ENCODE results near the gene TSC22D3.

TSC22D3 gene

GRCh38 chrX:107710617-107711391 lies 64.8 kb downstream of the TSC22D3 start:
- H3K4me1 ChIP-seq (ENCODE audit: insufficient read depth, low read length, severe bottlenecking), result peaks cover 18% of the 10 kb centered on the region
- H3K9ac ChIP-seq (ENCODE audit: low read length), result no peak overlapping the region; the same call in 1 of the 2 replicates
- no peaks in the 10 kb centered on the region for H4K20me1 ChIP-seq (ENCODE audit: insufficient read depth, low read length)
- TF ChIP-seq CTCF (IDR thresholded peaks at IDR 0.05; ENCODE audit: low read length), result no peak
- no peak for TF ChIP-seq EZH2 (IDR thresholded peaks at IDR 0.05; ENCODE audit: borderline replicate concordance, low read length)
- H3K79me2 ChIP-seq (ENCODE audit: insufficient read depth, low read length), result no peaks in the 10 kb centered on the region
- H3K9me3 ChIP-seq (ENCODE audit: low read length), result no peaks in the 10 kb centered on the region
- H3F3A ChIP-seq (ENCODE audit: insufficient read depth, low read length), result no peaks in the 10 kb centered on the region
- peak overlapping the region; percentile 47; the same call in 1 of the 2 replicates for H3K4me2 ChIP-seq (ENCODE audit: low read length)
- no peaks in the 10 kb centered on the region for H3K9me2 ChIP-seq (ENCODE audit: low read depth, low read length)
- H2AFZ ChIP-seq (ENCODE audit: low read length), result no peak overlapping the region
- H3K36me3 ChIP-seq (ENCODE audit: insufficient read depth, low read length), result no peaks in the 10 kb centered on the region; the same call in 1 of the 2 replicates
- H3K27ac ChIP-seq (ENCODE audit: low read depth, low read length, poor library complexity, severe bottlenecking), result peak overlapping the region; percentile 54
- H3K4me3 ChIP-seq (ENCODE audit: low read depth, low read length, poor library complexity, severe bottlenecking), result no peak overlapping the region
- H3K27me3 ChIP-seq (ENCODE audit: insufficient read depth, low read length), result no peaks in the 10 kb centered on the region

- Histone ChIP-seq H3K9me2 (ENCODE audit: low read depth, low read length) (no peaks in the 10 kb centered on the region), H3K27ac (ENCODE audit: low read depth, low read length, poor library complexity, severe bottlenecking) (no peak overlapping the region), H3K4me2 (ENCODE audit: low read length) (no peak overlapping the region), H3K4me3 (ENCODE audit: low read depth, low read length, poor library complexity, severe bottlenecking) (no peak overlapping the region), H3K9me3 (ENCODE audit: low read length) (no peaks in the 10 kb centered on the region), H3K79me2 (ENCODE audit: insufficient read depth, low read length) (no peaks in the 10 kb centered on the region), H3K9ac (ENCODE audit: low read length) (no peak overlapping the region), H3K36me3 (ENCODE audit: insufficient read depth, low read length) (no peaks in the 10 kb centered on the region), H2AFZ (ENCODE audit: low read length) (no peak overlapping the region), H3K27me3 (ENCODE audit: insufficient read depth, low read length) (no peaks in the 10 kb centered on the region), H3K4me1 (ENCODE audit: insufficient read depth, low read length, severe bottlenecking) (peaks cover 12% of the 10 kb centered on the region), H4K20me1 (ENCODE audit: insufficient read depth, low read length) (no peaks in the 10 kb centered on the region), H3F3A (ENCODE audit: insufficient read depth, low read length) (no peaks in the 10 kb centered on the region)
- TF ChIP-seq CTCF (IDR thresholded peaks at IDR 0.05; ENCODE audit: low read length) (no peak), EZH2 (IDR thresholded peaks at IDR 0.05; ENCODE audit: borderline replicate concordance, low read length) (no peak)
Measured at GRCh38 chrX:107709266-107709806, 66.3 kb downstream of the TSC22D3 start.

GRCh38 chrX:107708762-107709161 lies 66.8 kb downstream of the TSC22D3 start:
- Histone ChIP-seq H3K27ac (ENCODE audit: low read depth, low read length, poor library complexity, severe bottlenecking) (no peak overlapping the region), H3K4me2 (ENCODE audit: low read length) (no peak overlapping the region), H3K4me1 (ENCODE audit: insufficient read depth, low read length, severe bottlenecking) (peaks cover 12% of the 10 kb centered on the region), H3K27me3 (ENCODE audit: insufficient read depth, low read length) (no peaks in the 10 kb centered on the region), H3K9me2 (ENCODE audit: low read depth, low read length) (no peaks in the 10 kb centered on the region), H2AFZ (ENCODE audit: low read length) (no peak overlapping the region), H3K9ac (ENCODE audit: low read length) (no peak overlapping the region), H3K4me3 (ENCODE audit: low read depth, low read length, poor library complexity, severe bottlenecking) (no peak overlapping the region), H3K79me2 (ENCODE audit: insufficient read depth, low read length) (no peaks in the 10 kb centered on the region), H3K36me3 (ENCODE audit: insufficient read depth, low read length) (no peaks in the 10 kb centered on the region), H3F3A (ENCODE audit: insufficient read depth, low read length) (no peaks in the 10 kb centered on the region), H4K20me1 (ENCODE audit: insufficient read depth, low read length) (no peaks in the 10 kb centered on the region), H3K9me3 (ENCODE audit: low read length) (no peaks in the 10 kb centered on the region)
- TF ChIP-seq EZH2 (IDR thresholded peaks at IDR 0.05; ENCODE audit: borderline replicate concordance, low read length) (no peak), CTCF (IDR thresholded peaks at IDR 0.05; ENCODE audit: low read length) (no peak)

Measured in OCI-LY1 (cell line).